Coronary artery (tissue), 2 donors: Measurements from ENCODE around the gene PLPP4.

Experiments used
- DNase-seq: peaks from one replicate; pipeline ENCODE4 v3.0.0-alpha.2; 2017; ENCODE audit warnings: low spot score
- H3K27ac ChIP-seq, 2 donors: fragments of 200-600 bp; sonication (generic); one replicate each; pipeline ENCODE4 v1.5.1; 2016 to 2019
- H3K4me3 ChIP-seq: fragments of 200-600 bp; sonication (generic); 2 replicates; pipeline ENCODE4 v1.5.1; 2016; ENCODE audit warnings: mild to moderate bottlenecking, moderate library complexity
- TF ChIP-seq, protein P1 (sequence below): fragments of 200-600 bp; sonication (generic); IDR thresholded peaks from one replicate; pipeline ENCODE4 v1.5.1; 2019; ENCODE audit warnings: antibody characterized with exemption

The PLPP4 gene

DNA sequence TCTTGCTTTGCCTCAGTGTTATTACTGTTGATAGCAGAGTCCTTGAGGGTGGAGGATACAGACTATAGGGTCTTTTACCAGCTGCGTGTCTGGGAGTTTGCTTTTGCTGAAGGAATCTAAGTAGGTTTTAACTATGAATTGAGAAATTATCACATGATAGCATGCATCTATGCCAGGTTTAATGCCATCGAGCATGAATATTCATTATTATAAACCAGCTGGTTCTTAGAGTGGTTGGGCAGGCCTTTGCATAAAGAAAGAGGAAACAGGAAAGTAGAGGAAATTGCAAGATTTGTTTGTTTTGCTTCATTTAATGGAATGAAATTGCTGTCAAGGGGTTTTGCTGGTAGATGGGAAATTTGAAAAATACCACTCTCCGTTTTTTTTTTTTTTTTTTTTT is 70.7 kb downstream of the PLPP4 start:
- TF ChIP-seq, protein P1, sequence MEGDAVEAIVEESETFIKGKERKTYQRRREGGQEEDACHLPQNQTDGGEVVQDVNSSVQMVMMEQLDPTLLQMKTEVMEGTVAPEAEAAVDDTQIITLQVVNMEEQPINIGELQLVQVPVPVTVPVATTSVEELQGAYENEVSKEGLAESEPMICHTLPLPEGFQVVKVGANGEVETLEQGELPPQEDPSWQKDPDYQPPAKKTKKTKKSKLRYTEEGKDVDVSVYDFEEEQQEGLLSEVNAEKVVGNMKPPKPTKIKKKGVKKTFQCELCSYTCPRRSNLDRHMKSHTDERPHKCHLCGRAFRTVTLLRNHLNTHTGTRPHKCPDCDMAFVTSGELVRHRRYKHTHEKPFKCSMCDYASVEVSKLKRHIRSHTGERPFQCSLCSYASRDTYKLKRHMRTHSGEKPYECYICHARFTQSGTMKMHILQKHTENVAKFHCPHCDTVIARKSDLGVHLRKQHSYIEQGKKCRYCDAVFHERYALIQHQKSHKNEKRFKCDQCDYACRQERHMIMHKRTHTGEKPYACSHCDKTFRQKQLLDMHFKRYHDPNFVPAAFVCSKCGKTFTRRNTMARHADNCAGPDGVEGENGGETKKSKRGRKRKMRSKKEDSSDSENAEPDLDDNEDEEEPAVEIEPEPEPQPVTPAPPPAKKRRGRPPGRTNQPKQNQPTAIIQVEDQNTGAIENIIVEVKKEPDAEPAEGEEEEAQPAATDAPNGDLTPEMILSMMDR = no peak
- H3K27ac ChIP-seq = no peak overlapping the region
- DNase-seq = no peak
- H3K4me3 ChIP-seq = no peak overlapping the region

DNA sequence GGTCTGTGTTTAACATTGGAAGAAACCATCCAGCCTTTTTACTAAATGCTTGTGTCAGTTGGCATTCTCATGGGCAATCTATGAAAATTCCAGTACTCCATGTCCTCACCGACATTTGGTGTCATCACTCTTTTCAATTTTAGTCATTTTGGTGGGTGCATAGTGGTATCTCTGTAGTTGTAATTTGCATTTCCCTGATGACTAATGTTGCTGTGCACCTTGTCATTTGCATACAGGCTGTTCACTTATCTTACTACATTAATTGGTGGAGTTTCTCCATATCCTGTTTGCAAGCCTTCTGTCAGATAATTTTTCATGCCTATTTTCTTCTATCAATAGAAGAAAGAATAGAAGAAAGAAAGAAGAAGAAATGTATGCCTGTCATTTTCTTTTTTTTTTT is 73.7 kb downstream of the PLPP4 start:
- no peak overlapping the region for H3K4me3 ChIP-seq
- no peak overlapping the region for H3K27ac ChIP-seq
- TF ChIP-seq, protein P1 = no peak
- DNase-seq = no peak

- no peak for DNase-seq
- Histone ChIP-seq H3K4me3 (no peak overlapping the region), H3K27ac (no peak overlapping the region)
- TF ChIP-seq, protein P1 = no peak
These were observed 81.1 kb downstream of the PLPP4 start for GRCh38 chr10:120538091-120538490.

- DNase-seq = no peak
- Histone ChIP-seq H3K27ac (no peak overlapping the region), H3K4me3 (no peak overlapping the region)
- TF ChIP-seq, protein P1 = no peak
These were observed 82.0 kb downstream of the PLPP4 start for GRCh38 chr10:120539076-120539475.

- Histone ChIP-seq H3K4me3 (no peak overlapping the region), H3K27ac (no peak overlapping the region)
- TF ChIP-seq, protein P1 = no peak
- no peak for DNase-seq
These were observed 83.5 kb downstream of the PLPP4 start for GRCh38 chr10:120540486-120540885.

GRCh38 chr10:120541984-120542383 is 85.0 kb downstream of the PLPP4 start:
- TF ChIP-seq, protein P1 = no peak
- H3K27ac ChIP-seq = no peak overlapping the region
- no peak for DNase-seq
- no peak overlapping the region for H3K4me3 ChIP-seq

DNA sequence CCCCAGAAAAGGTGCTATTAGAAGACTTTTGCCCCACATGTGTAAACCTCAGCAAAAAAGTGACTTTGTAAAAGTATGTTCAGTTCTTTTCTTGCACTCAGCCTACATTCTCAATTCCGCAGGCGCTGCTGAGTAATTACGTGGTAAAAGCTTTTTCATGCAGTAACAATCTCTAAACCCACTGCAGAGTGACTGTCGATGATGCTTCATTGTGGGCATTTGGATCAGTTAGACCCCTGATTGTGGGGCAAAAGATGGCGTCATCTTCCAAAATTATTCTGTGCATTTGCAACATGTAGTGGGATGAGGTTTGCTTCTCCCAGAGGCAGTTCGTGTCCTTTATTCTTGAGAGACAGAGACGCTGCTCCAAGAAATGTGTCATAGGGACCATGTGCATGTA is 85.6 kb downstream of the PLPP4 start:
- no peak overlapping the region for H3K4me3 ChIP-seq
- no peak overlapping the region for H3K27ac ChIP-seq
- TF ChIP-seq, protein P1 = no peak
- no peak for DNase-seq
